ENCODE results near the gene MAPK1IP1L. TPM values are rescaled to one million over a fixed set of nuclear protein-coding genes. Genes with fewer than 3 reads are reported as not detected.
"Not testable (repeated sequence)": the region's sequence is repeated elsewhere in the genome, so short reads cannot be mapped to it uniquely, and the experiment has no call there.

Gene MAPK1IP1L
- polyA plus RNA-seq, 1 donor from 2014 or later: 119 TPM

GRCh38 chr14:55047301-55048053 lies 4.0 kb upstream of the MAPK1IP1L start:
- H3K36me3 Mint-ChIP-seq: no peaks in the 10 kb centered on the region
- no peaks in the 10 kb centered on the region for H3K9me3 Mint-ChIP-seq
- H3K4me3 Mint-ChIP-seq: peak overlapping the region in 1 of 4 donors; percentile 16
- H3K27me3 Mint-ChIP-seq: no peaks in the 10 kb centered on the region
- H3K27ac Mint-ChIP-seq: no peak overlapping the region
- peaks cover 2 to 12% (median 9%) of the 10 kb centered on the region in 3 donors for H3K4me1 Mint-ChIP-seq

GRCh38 chr14:55048900-55049436 lies 2.5 kb upstream of the MAPK1IP1L start:
- Mint-ChIP-seq H3K27me3 (no peaks in the 10 kb centered on the region), H3K27ac (peak overlapping the region in 1 of 3 donors; percentile 25), H3K9me3 (no peaks in the 10 kb centered on the region), H3K4me1 (peaks cover 8 to 27% (median 21%) of the 10 kb centered on the region in 3 donors), H3K36me3 (no peaks in the 10 kb centered on the region), H3K4me3 (peak overlapping the region in 1 of 4 donors; percentile 43)

- no peaks in the 10 kb centered on the region for H3K9me3 Mint-ChIP-seq
Measured at GRCh38 chr14:55051165-55051422, 353 bp upstream of the MAPK1IP1L start.

GRCh38 chr14:55052269-55052930 lies 953 bp downstream of the MAPK1IP1L start:
- Mint-ChIP-seq H3K27me3 (no peaks in the 10 kb centered on the region), H3K4me3 (peak overlapping the region; percentile 90 to 99 (median 96)), H3K4me1 (peaks cover 19 to 42% (median 28%) of the 10 kb centered on the region in 3 donors), H3K36me3 (peaks cover 7% of the 10 kb centered on the region), H3K9me3 (no peaks in the 10 kb centered on the region), H3K27ac (peak overlapping the region; percentile 99 to 100 (median 99))

More at GRCh38 chr14:55051165-55051422, 353 bp upstream of the MAPK1IP1L start:
- peaks cover 17 to 38% (median 26%) of the 10 kb centered on the region in 3 donors for H3K4me1 Mint-ChIP-seq
- H3K4me3 Mint-ChIP-seq: peak overlapping the region; percentile 90 to 99 (median 96)
- peak overlapping the region; percentile 99 to 100 (median 99) for H3K27ac Mint-ChIP-seq
- H3K36me3 Mint-ChIP-seq: peaks cover 4% of the 10 kb centered on the region
- no peaks in the 10 kb centered on the region for H3K27me3 Mint-ChIP-seq

- H3K4me1 Mint-ChIP-seq: peaks cover 23 to 43% (median 28%) of the 10 kb centered on the region in 3 donors
- H3K4me3 Mint-ChIP-seq: peak overlapping the region; percentile 90 to 99 (median 96)
- H3K9me3 Mint-ChIP-seq: no peaks in the 10 kb centered on the region
- H3K36me3 Mint-ChIP-seq: peaks cover 7% of the 10 kb centered on the region
- H3K27ac Mint-ChIP-seq: peak overlapping the region; percentile 99 to 100 (median 99)
- H3K27me3 Mint-ChIP-seq: no peaks in the 10 kb centered on the region
Measured at GRCh38 chr14:55053018-55053417, 1.6 kb downstream of the MAPK1IP1L start.

GRCh38 chr14:55053500-55053899 lies 2.1 kb downstream of the MAPK1IP1L start:
- Mint-ChIP-seq H3K36me3 (peaks cover 10% of the 10 kb centered on the region), H3K27ac (peak overlapping the region in 2 of 3 donors; percentile 83 to 100), H3K4me3 (peak overlapping the region; percentile 28 to 99 (median 81)), H3K27me3 (no peaks in the 10 kb centered on the region), H3K9me3 (no peaks in the 10 kb centered on the region), H3K4me1 (peaks cover 26 to 48% (median 31%) of the 10 kb centered on the region in 3 donors)

GRCh38 chr14:55054098-55054497 lies 2.7 kb downstream of the MAPK1IP1L start:
- Mint-ChIP-seq H3K4me3 (peak overlapping the region in 2 of 4 donors; percentile 45 to 81), H3K27me3 (no peaks in the 10 kb centered on the region), H3K9me3 (no peaks in the 10 kb centered on the region), H3K27ac (peak overlapping the region in 2 of 3 donors; percentile 24 to 100), H3K4me1 (peaks cover 26 to 48% (median 31%) of the 10 kb centered on the region in 3 donors), H3K36me3 (peaks cover 10% of the 10 kb centered on the region)

- peaks cover 25 to 44% (median 27%) of the 10 kb centered on the region in 3 donors for H3K4me1 Mint-ChIP-seq
- H3K27ac Mint-ChIP-seq: peak overlapping the region in 2 of 3 donors; percentile 59 to 83
- H3K9me3 Mint-ChIP-seq: no peaks in the 10 kb centered on the region
- peaks cover 10% of the 10 kb centered on the region for H3K36me3 Mint-ChIP-seq
- H3K27me3 Mint-ChIP-seq: no peaks in the 10 kb centered on the region
- H3K4me3 Mint-ChIP-seq: peak overlapping the region in 1 of 4 donors; percentile 53
Measured at GRCh38 chr14:55057919-55058318, 6.5 kb downstream of the MAPK1IP1L start.

GRCh38 chr14:55059333-55059732 lies 7.9 kb downstream of the MAPK1IP1L start:
- H3K36me3 Mint-ChIP-seq: peaks cover 9% of the 10 kb centered on the region
- peaks cover 21 to 35% (median 21%) of the 10 kb centered on the region in 3 donors for H3K4me1 Mint-ChIP-seq
- H3K27me3 Mint-ChIP-seq: no peaks in the 10 kb centered on the region
- no peaks in the 10 kb centered on the region for H3K9me3 Mint-ChIP-seq
- peak overlapping the region in 1 of 4 donors; percentile 4 for H3K4me3 Mint-ChIP-seq
- peak overlapping the region; percentile 63 to 70 (median 70) for H3K27ac Mint-ChIP-seq

- Mint-ChIP-seq H3K9me3 (no peaks in the 10 kb centered on the region), H3K36me3 (peaks cover 3% of the 10 kb centered on the region), H3K27ac (peak overlapping the region in 1 of 3 donors; percentile 41), H3K4me1 (peaks cover 18 to 29% (median 21%) of the 10 kb centered on the region in 3 donors), H3K4me3 (no peak overlapping the region), H3K27me3 (no peaks in the 10 kb centered on the region)
Measured at GRCh38 chr14:55062517-55063351, 11.3 kb downstream of the MAPK1IP1L start.

GRCh38 chr14:55064896-55065295 lies 13.4 kb downstream of the MAPK1IP1L start:
- not testable (repeated sequence) for H3K27ac Mint-ChIP-seq, H3K27me3 Mint-ChIP-seq, H3K36me3 Mint-ChIP-seq, H3K9me3 Mint-ChIP-seq
- Mint-ChIP-seq H3K4me1 (peaks cover 13 to 19% (median 16%) of the 10 kb centered on the region in 3 donors), H3K4me3 (peak overlapping the region in 1 of 4 donors; percentile 5)

GRCh38 chr14:55065411-55065810 lies 14.0 kb downstream of the MAPK1IP1L start:
- Mint-ChIP-seq H3K4me3 (no peak overlapping the region), H3K36me3 (no peaks in the 10 kb centered on the region), H3K27ac (no peak overlapping the region), H3K27me3 (no peaks in the 10 kb centered on the region), H3K4me1 (peaks cover 13 to 17% (median 16%) of the 10 kb centered on the region in 3 donors), H3K9me3 (no peaks in the 10 kb centered on the region)

- H3K27me3 Mint-ChIP-seq: no peaks in the 10 kb centered on the region
- H3K4me3 Mint-ChIP-seq: peak overlapping the region in 2 of 4 donors; percentile 14 to 58
- H3K27ac Mint-ChIP-seq: peak overlapping the region in 2 of 3 donors; percentile 36 to 88
- peaks cover 19 to 21% (median 19%) of the 10 kb centered on the region in 3 donors for H3K4me1 Mint-ChIP-seq
- no peaks in the 10 kb centered on the region for H3K9me3 Mint-ChIP-seq
- H3K36me3 Mint-ChIP-seq: no peaks in the 10 kb centered on the region
Measured at GRCh38 chr14:55066223-55066622, 14.8 kb downstream of the MAPK1IP1L start.

- no peaks in the 10 kb centered on the region for H3K9me3 Mint-ChIP-seq
- no peaks in the 10 kb centered on the region for H3K27me3 Mint-ChIP-seq
- H3K4me1 Mint-ChIP-seq: peaks cover 39 to 51% (median 39%) of the 10 kb centered on the region in 3 donors
- H3K27ac Mint-ChIP-seq: peak overlapping the region; percentile 83 to 97 (median 92)
- H3K4me3 Mint-ChIP-seq: peak overlapping the region in 3 of 4 donors; percentile 76 to 93 (median 90)
- no peaks in the 10 kb centered on the region for H3K36me3 Mint-ChIP-seq
Measured at GRCh38 chr14:55070981-55071411, 19.5 kb downstream of the MAPK1IP1L start.

All from IgD-negative memory B cell (primary cell).